Activated CD8-positive, alpha-beta T cell treated with anti-CD3 and anti-CD28 coated beads for 36 hours (primary cell): ENCODE results near the gene S1PR4. TPM values are rescaled to one million over a fixed set of nuclear protein-coding genes. Genes with fewer than 3 reads are reported as not detected.

Experiments
- ATAC-seq: fragments of 200-7000 bp; cut with Tn5 transposase; one replicate; pipeline ENCODE4 v1.10.0; 2021; ENCODE audit warnings: mild to moderate bottlenecking, moderate library complexity
- CTCF ChIA-PET: fragments of 350-600 bp; sonication (Branson Sonifier 250); formaldehyde crosslinking; loops from one replicate; lab custom pipeline; 2021; ENCODE audit warnings: antibody characterized with exemption; lab: Charles Lee
- POLR2A ChIA-PET: fragments of 350-600 bp; sonication (Branson Sonifier 250); formaldehyde crosslinking; loops from one replicate; lab custom pipeline; 2021; ENCODE audit warnings: antibody characterized with exemption; lab: Charles Lee
- DNase-seq: peaks from one replicate; pipeline ENCODE4 v3.0.0-alpha.2; 2020
- H3K27ac Mint-ChIP-seq: one replicate; pipeline ENCODE4 v1.8.0; 2021; ENCODE audit warnings: mild to moderate bottlenecking, mixed read lengths
- H3K27me3 Mint-ChIP-seq: one replicate; pipeline ENCODE4 v1.8.0; 2021; ENCODE audit warnings: mixed read lengths
- H3K36me3 Mint-ChIP-seq: one replicate; pipeline ENCODE4 v1.8.0; 2021; ENCODE audit warnings: low read depth, mixed read lengths
- H3K4me1 Mint-ChIP-seq: one replicate; pipeline ENCODE4 v1.8.0; 2021; ENCODE audit warnings: low read depth, mixed read lengths
- H3K4me3 Mint-ChIP-seq: one replicate; pipeline ENCODE4 v1.8.0; 2021; ENCODE audit warnings: mild to moderate bottlenecking, moderate library complexity, mixed read lengths
- H3K9me3 Mint-ChIP-seq: one replicate; pipeline ENCODE4 v1.8.0; 2021; ENCODE audit warnings: mixed read lengths
- CTCF ChIP-seq: fragments of 200-600 bp; IDR thresholded peaks from one replicate; pipeline ENCODE4 v1.8.0; 2022; ENCODE audit warnings: antibody characterized with exemption, mild to moderate bottlenecking
- intact Hi-C: fragments of 100-400 bp; cut with micrococcal nuclease; formaldehyde crosslinking; loops from one replicate; pipeline ENCODE4 v1.10.0; 2022
- total RNA-seq, 2 experiments: library from RNA; stranded (reverse); gene quantifications; one replicate each; pipeline ENCODE4 v1.2.3, GENCODE V29; 2021

The S1PR4 gene
- total RNA-seq, 2 experiments from 2014 or later: 48.5 to 51.9 TPM

GRCh38 chr19:3204646-3205275, 26.2 kb downstream of the S1PR4 start:
- intact Hi-C loops: no loop called here
- peaks cover 7% of the 10 kb centered on the region for H3K36me3 Mint-ChIP-seq

GRCh38 chr19:3206216-3206953, 27.8 kb downstream of the S1PR4 start:
- no peaks in the 10 kb centered on the region for H3K4me1 Mint-ChIP-seq
- ATAC-seq: no peak
- H3K27ac Mint-ChIP-seq: no peak overlapping the region
- POLR2A ChIA-PET: no interaction called here
- H3K9me3 Mint-ChIP-seq: no peaks in the 10 kb centered on the region
- peaks cover 7% of the 10 kb centered on the region for H3K36me3 Mint-ChIP-seq
- intact Hi-C loops: no loop called here
- CTCF ChIA-PET: no interaction called here
- no peak for TF ChIP-seq CTCF
- no peak for DNase-seq
- H3K4me3 Mint-ChIP-seq: no peak overlapping the region
- no peaks in the 10 kb centered on the region for H3K27me3 Mint-ChIP-seq

More at GRCh38 chr19:3204646-3205275, 26.2 kb downstream of the S1PR4 start:
- CTCF ChIA-PET: no interaction called here
- no peak for ATAC-seq
- H3K9me3 Mint-ChIP-seq: no peaks in the 10 kb centered on the region
- H3K4me1 Mint-ChIP-seq: no peaks in the 10 kb centered on the region
- H3K27me3 Mint-ChIP-seq: no peaks in the 10 kb centered on the region
- no peak for DNase-seq
- no peak for TF ChIP-seq CTCF
- POLR2A ChIA-PET: no interaction called here
- no peak overlapping the region for H3K27ac Mint-ChIP-seq
- no peak overlapping the region for H3K4me3 Mint-ChIP-seq

- no peak for ATAC-seq
- DNase-seq: no peak
- Mint-ChIP-seq H3K4me3 (no peak overlapping the region), H3K4me1 (no peaks in the 10 kb centered on the region), H3K36me3 (peaks cover 7% of the 10 kb centered on the region), H3K27ac (no peak overlapping the region), H3K9me3 (no peaks in the 10 kb centered on the region), H3K27me3 (no peaks in the 10 kb centered on the region)
- no peak for TF ChIP-seq CTCF
- POLR2A ChIA-PET: no interaction called here
- intact Hi-C loops: no loop called here
- CTCF ChIA-PET: interaction anchor here (0.8 kb wide), 1 partner anchor 17 kb away, joined by 3 read pairs; the partner anchor contains the start of gene CELF5
Measured at GRCh38 chr19:3207461-3208242, 29.1 kb downstream of the S1PR4 start.

- H3K36me3 Mint-ChIP-seq: peaks cover 7% of the 10 kb centered on the region
- ATAC-seq (no peak), DNase-seq (no peak)
- CTCF ChIA-PET: interaction anchor here (1.1 kb wide), 1 partner anchor 133 kb away, joined by 4 read pairs; no protein-coding TSS in a partner anchor
- intact Hi-C loops: no loop called here
- H3K4me1 Mint-ChIP-seq: no peaks in the 10 kb centered on the region
- no peak overlapping the region for H3K4me3 Mint-ChIP-seq
- no peak for TF ChIP-seq CTCF
- H3K9me3 Mint-ChIP-seq: no peaks in the 10 kb centered on the region
- H3K27ac Mint-ChIP-seq: no peak overlapping the region
- POLR2A ChIA-PET: interaction anchor here (0.6 kb wide), 1 partner anchor 13 kb away, joined by 3 read pairs; no protein-coding TSS in a partner anchor
- no peaks in the 10 kb centered on the region for H3K27me3 Mint-ChIP-seq
Measured at GRCh38 chr19:3208317-3209207, 30.0 kb downstream of the S1PR4 start.
